Measurements from ENCODE around the gene SELPLG.

SELPLG gene, protein sequence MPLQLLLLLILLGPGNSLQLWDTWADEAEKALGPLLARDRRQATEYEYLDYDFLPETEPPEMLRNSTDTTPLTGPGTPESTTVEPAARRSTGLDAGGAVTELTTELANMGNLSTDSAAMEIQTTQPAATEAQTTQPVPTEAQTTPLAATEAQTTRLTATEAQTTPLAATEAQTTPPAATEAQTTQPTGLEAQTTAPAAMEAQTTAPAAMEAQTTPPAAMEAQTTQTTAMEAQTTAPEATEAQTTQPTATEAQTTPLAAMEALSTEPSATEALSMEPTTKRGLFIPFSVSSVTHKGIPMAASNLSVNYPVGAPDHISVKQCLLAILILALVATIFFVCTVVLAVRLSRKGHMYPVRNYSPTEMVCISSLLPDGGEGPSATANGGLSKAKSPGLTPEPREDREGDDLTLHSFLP

DNA sequence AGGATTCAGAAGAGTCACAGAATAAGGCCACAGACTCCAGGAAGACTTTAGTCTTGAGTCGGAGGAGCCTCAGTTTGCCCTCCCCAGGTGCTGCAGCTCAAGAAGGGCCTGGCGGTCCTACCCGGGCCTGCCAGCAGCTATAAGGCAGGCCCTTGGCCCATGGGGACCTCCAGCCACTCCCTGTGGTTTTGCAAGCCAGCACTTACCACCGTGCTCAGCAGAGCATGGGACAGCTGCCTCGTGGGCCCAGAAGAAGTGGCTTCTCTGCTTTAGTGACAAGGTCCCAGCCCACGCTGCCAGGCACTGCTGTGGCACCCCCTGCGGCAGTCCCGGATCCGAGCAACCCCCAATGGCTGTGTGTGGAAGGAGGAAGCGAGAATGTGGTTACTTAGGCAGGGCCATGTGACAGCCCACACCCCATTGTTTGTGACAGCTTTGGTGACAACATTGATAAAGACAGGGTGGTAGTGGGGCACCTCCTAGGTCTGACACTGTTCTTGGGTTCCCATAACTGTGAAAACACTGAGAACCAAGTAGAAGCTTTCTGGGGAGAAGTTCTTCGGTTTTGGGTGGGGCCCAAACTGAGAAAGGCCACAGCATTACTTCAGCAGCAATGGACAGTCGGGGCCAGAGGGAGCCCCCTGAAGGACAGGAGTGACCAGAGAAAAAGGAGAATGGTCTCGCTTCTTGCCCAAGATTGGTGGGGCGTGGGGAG lies at the start of gene SELPLG:
SELPLG (minus strand) TSS at position 361 of the 715 bp plus-strand sequence. CDS start 9,587 bp downstream, outside the sequence.
- TF ChIP-seq, protein P1, sequence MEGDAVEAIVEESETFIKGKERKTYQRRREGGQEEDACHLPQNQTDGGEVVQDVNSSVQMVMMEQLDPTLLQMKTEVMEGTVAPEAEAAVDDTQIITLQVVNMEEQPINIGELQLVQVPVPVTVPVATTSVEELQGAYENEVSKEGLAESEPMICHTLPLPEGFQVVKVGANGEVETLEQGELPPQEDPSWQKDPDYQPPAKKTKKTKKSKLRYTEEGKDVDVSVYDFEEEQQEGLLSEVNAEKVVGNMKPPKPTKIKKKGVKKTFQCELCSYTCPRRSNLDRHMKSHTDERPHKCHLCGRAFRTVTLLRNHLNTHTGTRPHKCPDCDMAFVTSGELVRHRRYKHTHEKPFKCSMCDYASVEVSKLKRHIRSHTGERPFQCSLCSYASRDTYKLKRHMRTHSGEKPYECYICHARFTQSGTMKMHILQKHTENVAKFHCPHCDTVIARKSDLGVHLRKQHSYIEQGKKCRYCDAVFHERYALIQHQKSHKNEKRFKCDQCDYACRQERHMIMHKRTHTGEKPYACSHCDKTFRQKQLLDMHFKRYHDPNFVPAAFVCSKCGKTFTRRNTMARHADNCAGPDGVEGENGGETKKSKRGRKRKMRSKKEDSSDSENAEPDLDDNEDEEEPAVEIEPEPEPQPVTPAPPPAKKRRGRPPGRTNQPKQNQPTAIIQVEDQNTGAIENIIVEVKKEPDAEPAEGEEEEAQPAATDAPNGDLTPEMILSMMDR (IDR thresholded peaks at IDR 0.05; ENCODE audit: low read depth, low read length): no peak
- no peak within 1 kb of the TSS for H3K4me3 ChIP-seq (ENCODE audit: low read depth, low read length)

DNA sequence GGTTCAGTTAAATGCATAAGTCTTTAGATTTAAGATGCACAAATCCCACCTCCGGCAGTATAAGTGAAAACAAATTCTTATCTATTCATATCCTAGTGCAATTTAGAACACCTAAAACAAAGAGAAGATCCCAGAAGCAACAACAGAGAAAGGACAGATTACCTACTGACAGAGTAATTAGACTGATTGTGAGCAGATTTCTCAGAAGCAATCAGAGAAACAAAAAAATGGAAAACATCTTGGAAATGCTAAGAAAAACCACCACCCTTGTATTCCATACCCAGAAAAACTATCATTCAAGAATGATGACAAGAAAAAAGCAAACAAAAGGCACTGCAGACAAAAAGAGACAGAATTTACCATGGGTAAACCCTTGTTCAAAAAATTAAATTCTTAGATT lies 47.6 kb upstream of the SELPLG start:
- TF ChIP-seq, protein P1 (IDR thresholded peaks at IDR 0.05; ENCODE audit: low read depth, low read length): no peak

DNA sequence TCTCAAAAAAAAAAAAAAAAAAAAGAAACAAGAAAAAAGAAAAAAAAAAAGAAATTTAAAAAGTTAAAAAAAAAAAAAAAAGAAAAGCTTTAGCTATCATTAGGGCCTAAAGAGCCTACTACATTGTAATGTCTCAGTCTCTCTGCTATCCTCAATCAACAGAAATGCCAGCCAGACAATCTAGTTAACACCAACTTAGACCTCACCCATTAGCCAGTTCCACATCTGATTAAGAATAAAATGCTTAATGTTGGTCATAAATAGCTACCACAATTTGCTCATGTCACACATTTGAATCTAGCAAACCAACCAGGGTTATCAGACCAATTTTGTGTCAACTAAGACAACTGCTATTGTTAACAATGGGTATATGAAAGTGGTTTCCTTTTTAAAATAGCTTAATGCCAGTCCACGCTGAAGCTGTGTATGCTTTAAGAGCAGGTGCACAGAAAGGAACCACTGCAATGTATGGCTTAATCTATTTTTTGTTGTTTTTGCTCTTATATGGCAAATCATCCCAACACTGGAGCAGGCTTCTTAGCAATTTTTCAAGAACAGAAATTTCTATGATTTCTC lies 45.5 kb upstream of the SELPLG start:
- H3K4me3 ChIP-seq (ENCODE audit: low read depth, low read length): no peak overlapping the region
- TF ChIP-seq, protein P1 (IDR thresholded peaks at IDR 0.05; ENCODE audit: low read depth, low read length): no peak

More for the DNA sequence above, 47.6 kb upstream of the SELPLG start:
- H3K4me3 ChIP-seq (ENCODE audit: low read depth, low read length): no peak overlapping the region

DNA sequence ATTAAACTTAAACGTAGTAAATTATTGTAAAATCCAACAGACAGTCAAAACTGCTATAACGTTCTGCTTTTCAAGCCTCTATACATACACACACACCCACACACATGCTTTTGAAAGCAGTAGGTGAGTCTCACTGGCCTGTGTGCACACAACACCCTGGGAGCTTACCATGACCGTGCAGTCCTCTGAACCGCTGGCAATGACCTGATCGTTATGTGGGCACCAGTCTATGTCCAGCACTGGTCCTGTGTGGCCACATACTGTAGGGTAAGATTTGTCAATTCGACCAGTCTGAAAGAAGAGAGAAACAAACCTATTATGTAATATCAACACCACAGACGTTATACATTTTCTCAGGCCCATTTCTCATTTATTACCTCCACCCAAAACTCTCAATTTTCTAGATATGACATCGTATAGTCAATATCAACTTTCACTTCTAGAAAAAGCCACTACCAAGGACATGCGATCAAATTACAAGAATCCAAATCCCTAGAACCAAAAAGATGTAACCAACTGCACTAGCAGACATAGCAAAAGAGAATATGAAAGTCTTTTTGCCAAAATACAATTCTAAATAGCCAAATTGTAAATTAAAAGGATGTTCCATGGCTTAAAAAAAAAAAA lies 44.5 kb upstream of the SELPLG start:
- no peak overlapping the region for H3K4me3 ChIP-seq (ENCODE audit: low read depth, low read length)
- TF ChIP-seq, protein P1 (IDR thresholded peaks at IDR 0.05; ENCODE audit: low read depth, low read length): no peak

DNA sequence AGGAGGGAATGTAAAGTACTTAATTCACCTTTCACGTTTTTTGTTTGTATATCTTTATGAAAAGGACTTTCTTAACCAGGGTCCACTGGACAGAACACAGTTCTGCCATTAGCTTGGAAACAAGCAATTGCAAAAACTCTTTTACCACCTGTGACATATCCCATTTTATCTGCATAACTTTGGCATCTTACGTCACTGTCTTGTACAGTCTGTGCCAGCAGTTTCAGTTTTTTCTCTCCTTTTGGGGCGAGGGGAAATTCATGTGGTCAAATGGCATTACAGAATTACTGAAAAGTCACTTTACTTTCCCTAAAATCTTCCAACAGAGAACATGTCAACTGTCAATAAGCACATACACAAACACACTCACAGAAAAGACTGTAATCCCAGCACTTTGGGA lies 43.7 kb upstream of the SELPLG start:
- no peak overlapping the region for H3K4me3 ChIP-seq (ENCODE audit: low read depth, low read length)
- TF ChIP-seq, protein P1 (IDR thresholded peaks at IDR 0.05; ENCODE audit: low read depth, low read length): no peak

DNA sequence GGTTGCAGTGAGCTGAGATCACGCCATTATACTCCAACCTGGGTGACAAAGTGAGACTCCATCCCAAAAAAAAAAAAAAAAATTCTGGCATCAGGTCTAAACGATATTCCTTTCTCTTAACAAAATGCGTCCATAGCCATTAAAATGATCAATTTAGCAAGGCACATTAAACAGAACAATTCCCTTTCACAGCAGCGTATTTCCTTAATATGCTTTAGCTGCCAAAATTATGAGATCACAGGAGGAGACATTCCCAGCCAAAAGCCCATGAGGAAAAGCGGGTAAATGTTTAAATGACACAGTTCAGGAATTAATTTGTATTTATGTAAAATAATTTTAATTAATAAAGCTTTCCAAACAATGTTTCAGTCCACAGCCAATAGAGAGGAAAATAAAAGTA lies 43.0 kb upstream of the SELPLG start:
- TF ChIP-seq, protein P1 (IDR thresholded peaks at IDR 0.05; ENCODE audit: low read depth, low read length): no peak
- no peak overlapping the region for H3K4me3 ChIP-seq (ENCODE audit: low read depth, low read length)

All from WI38 (cell line).